Cardiac muscle cell (in vitro differentiated cells and primary cell): ENCODE measurements around the gene MUC6. TPM values are rescaled to one million over a fixed set of nuclear protein-coding genes. Genes with fewer than 3 reads are reported as not detected.

Source experiments
- DNase-seq, 2 donors: peaks; one replicate each; pipeline versions ENCODE4 v3.0.0 to v3.0.0-alpha.2; 2010 to 2017; ENCODE audit warnings: low read depth in 1 of 2, low spot score in 1 of 2
- H3K27ac ChIP-seq: fragments of 200-600 bp; sonication (generic); 2 replicates; pipeline ENCODE4 v1.5.1; 2016
- H3K27me3 ChIP-seq: fragments of 200-600 bp; sonication (generic); 2 replicates; pipeline ENCODE4 v1.6.0; 2016; ENCODE audit warnings: control low read depth
- H3K36me3 ChIP-seq: fragments of 200-600 bp; sonication (generic); 2 replicates; pipeline ENCODE4 v1.5.1; 2016; ENCODE audit warnings: control low read depth
- H3K4me1 ChIP-seq: fragments of 200-600 bp; sonication (generic); 2 replicates; pipeline ENCODE4 v1.8.1; 2017; ENCODE audit warnings: low read depth, mild to moderate bottlenecking, mixed run types
- H3K4me3 ChIP-seq: fragments of 200-600 bp; sonication (generic); 2 replicates; pipeline ENCODE4 v1.5.1; 2016; ENCODE audit warnings: mild to moderate bottlenecking
- H3K9me3 ChIP-seq: fragments of 200-600 bp; sonication (generic); 2 replicates; pipeline ENCODE4 v1.5.1; 2017; ENCODE audit warnings: low read depth, mild to moderate bottlenecking, control low read depth
- CTCF ChIP-seq: IDR thresholded peaks from 2 replicates; pipeline ENCODE4 v1.5.1; 2012; ENCODE audit warnings: low read depth, mild to moderate bottlenecking, low read length
- polyA plus RNA-seq: library from polyadenylated mRNA; unstranded; fragments of >200 nt; fragmentation: Nextera tagmentation; extraction: Ambion mirVana; gene quantifications from 2 replicates; pipeline ENCODE4 v1.2.1, GENCODE V29; 2016
- total RNA-seq: library from RNA; depleted of rRNA; stranded (reverse); fragments of >200 nt; gene quantifications from 2 replicates; pipeline ENCODE4 v1.2.3, GENCODE V29; 2016

MUC6 gene
- not detected in 2 replicates for total RNA-seq
- not detected in 2 replicates for polyA plus RNA-seq

GRCh38 chr11:1036303-1036923 lies at the start of gene MUC6:
Gene MUC6, minus strand, starts transcription at chr11:1036718. Its CDS starts 63 bp downstream, at chr11:1036655.
- no peak for DNase-seq
- no peaks in the 10 kb centered on the region for H3K36me3 ChIP-seq
- no peaks in the 10 kb centered on the region for H3K4me1 ChIP-seq
- no peaks in the 10 kb centered on the region for H3K9me3 ChIP-seq
- H3K27me3 ChIP-seq, result no peaks in the 10 kb centered on the region
- no peak within 1 kb of the TSS for H3K4me3 ChIP-seq
- no peak within 1 kb of the TSS for H3K27ac ChIP-seq
- TF ChIP-seq CTCF, result no peak

GRCh38 chr11:1085440-1086170 lies 49.1 kb upstream of the MUC6 start:
- H3K27me3 ChIP-seq, result no peaks in the 10 kb centered on the region
- H3K27ac ChIP-seq, result no peak overlapping the region
- TF ChIP-seq CTCF, result no peak
- DNase-seq, result no peak
- no peaks in the 10 kb centered on the region for H3K4me1 ChIP-seq
- no peak overlapping the region for H3K4me3 ChIP-seq
- H3K36me3 ChIP-seq, result no peaks in the 10 kb centered on the region
- no peaks in the 10 kb centered on the region for H3K9me3 ChIP-seq

DNA sequence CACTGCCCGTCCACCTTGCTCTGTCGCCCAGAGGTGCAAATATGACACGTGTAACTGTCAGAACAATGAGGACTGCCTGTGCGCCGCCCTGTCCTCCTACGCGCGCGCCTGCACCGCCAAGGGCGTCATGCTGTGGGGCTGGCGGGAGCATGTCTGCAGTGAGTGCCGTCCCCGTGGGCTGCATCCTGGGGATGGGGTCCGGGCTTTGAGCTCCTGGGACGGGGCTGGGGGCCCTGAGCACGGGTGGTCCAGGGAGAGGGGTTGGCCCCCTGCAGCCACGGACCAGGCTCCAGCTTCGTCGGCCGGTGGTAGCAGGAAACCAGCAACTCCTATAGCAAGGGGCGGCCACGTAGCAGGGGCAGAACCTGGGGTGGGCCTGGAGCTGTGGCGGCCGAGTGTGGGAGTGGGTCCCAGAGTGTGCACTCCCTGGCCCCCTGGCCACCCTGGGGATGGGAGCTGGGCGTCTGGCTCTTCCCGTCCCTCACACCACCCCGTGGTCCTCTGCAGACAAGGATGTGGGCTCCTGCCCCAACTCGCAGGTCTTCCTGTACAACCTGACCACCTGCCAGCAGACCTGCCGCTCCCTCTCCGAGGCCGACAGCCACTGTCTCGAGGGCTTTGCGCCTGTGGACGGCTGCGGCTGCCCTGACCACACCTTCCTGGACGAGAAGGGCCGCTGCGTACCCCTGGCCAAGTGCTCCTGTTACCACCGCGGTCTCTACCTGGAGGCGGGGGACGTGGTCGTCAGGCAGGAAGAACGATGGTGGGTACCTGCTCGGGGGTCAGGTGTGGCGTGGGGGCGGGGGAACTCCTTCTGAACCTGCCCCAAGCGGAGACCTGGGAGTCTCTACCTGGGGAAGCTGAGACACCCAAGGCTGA lies 48.3 kb upstream of the MUC6 start:
- Histone ChIP-seq H3K9me3 (no peaks in the 10 kb centered on the region), H3K4me1 (no peaks in the 10 kb centered on the region), H3K4me3 (no peak overlapping the region), H3K27ac (no peak overlapping the region), H3K27me3 (no peaks in the 10 kb centered on the region), H3K36me3 (no peaks in the 10 kb centered on the region)
- no peak for TF ChIP-seq CTCF
- no peak for DNase-seq

DNA sequence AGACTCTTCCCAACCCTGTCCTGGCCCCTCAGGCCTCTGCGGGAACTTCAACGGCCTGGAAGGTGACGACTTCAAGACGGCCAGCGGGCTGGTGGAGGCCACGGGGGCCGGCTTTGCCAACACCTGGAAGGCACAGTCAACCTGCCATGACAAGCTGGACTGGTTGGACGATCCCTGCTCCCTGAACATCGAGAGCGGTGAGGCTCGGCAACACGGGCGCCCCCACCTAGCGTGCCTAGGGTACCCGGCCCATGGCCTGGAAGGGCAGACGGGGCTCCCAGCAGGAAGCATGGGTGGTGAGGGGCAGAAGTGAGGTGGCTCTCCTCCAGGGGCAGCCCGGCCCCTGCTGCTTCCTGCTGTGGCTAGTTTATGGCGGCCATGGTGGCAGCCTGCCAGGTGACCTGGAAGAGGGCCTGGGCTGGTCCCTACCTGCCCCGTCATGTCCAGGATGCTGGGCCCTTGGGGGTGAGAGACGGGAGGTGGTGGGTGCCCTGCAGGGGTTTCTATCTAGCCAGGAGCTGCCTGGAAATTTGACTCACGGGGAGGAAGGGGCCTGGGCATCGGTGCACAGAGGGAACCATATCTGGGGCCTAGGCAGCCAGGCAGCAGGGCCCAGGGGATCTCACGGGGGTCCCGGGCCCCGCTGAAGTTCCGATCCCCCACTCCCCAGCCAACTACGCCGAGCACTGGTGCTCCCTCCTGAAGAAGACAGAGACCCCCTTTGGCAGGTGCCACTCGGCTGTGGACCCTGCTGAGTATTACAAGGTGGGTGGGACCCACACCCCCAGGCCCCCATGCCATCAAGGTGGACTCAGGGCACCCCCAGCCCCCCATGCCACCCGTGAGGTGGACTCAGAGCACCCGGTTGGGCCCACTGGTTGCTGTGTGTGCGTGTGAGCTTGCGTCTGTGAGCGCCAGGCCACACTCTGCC lies 47.4 kb upstream of the MUC6 start:
- no peak for DNase-seq
- no peaks in the 10 kb centered on the region for H3K36me3 ChIP-seq
- H3K4me1 ChIP-seq, result no peaks in the 10 kb centered on the region
- no peaks in the 10 kb centered on the region for H3K9me3 ChIP-seq
- no peak for TF ChIP-seq CTCF
- no peak overlapping the region for H3K4me3 ChIP-seq
- no peak overlapping the region for H3K27ac ChIP-seq
- no peaks in the 10 kb centered on the region for H3K27me3 ChIP-seq
